LHCN-M2 (cell line): ENCODE results near the gene USHBP1. TPM values are rescaled to one million over a fixed set of nuclear protein-coding genes. Genes with fewer than 3 reads are reported as not detected.

Source experiments
- DNase-seq: peaks from one replicate; pipeline ENCODE4 v3.0.0-alpha.2; 2012; ENCODE audit warnings: low read depth
- total RNA-seq: library from RNA; depleted of rRNA; stranded (reverse); fragments of >200 nt; gene quantifications from 2 replicates; pipeline ENCODE4 v1.2.3, GENCODE V29; 2014

USHBP1 gene
- total RNA-seq, 1 experiment from 2014 or later, result not detected

- DNase-seq, result no peak
These were observed 1.5 kb upstream of the USHBP1 start for GRCh38 chr19:17266026-17266425.

- DNase-seq, result no peak
These were observed 569 bp downstream of the USHBP1 start for GRCh38 chr19:17263712-17264640.

GRCh38 chr19:17262557-17262956, 2.0 kb downstream of the USHBP1 start:
- no peak for DNase-seq

GRCh38 chr19:17260842-17261325, 3.7 kb downstream of the USHBP1 start:
- peak; percentile 61 for DNase-seq

GRCh38 chr19:17259934-17260333, 4.6 kb downstream of the USHBP1 start:
- no peak for DNase-seq

GRCh38 chr19:17259118-17259780, 5.3 kb downstream of the USHBP1 start:
- no peak for DNase-seq

GRCh38 chr19:17256130-17256529, 8.4 kb downstream of the USHBP1 start:
- no peak for DNase-seq

- no peak for DNase-seq
These were observed 9.4 kb downstream of the USHBP1 start for GRCh38 chr19:17255150-17255621.

GRCh38 chr19:17254636-17255035, 9.9 kb downstream of the USHBP1 start:
- DNase-seq, result no peak

- DNase-seq, result no peak
These were observed 14.5 kb downstream of the USHBP1 start for GRCh38 chr19:17249887-17250548.

- DNase-seq, result no peak
These were observed 16.4 kb downstream of the USHBP1 start for GRCh38 chr19:17248011-17248776.

GRCh38 chr19:17246681-17247425, 17.7 kb downstream of the USHBP1 start:
- DNase-seq, result no peak

- DNase-seq, result no peak
These were observed 19.0 kb downstream of the USHBP1 start, which contains the start of gene NR2F6 for GRCh38 chr19:17245535-17245984. Gene NR2F6 (minus strand): TSS chr19:17245919. CDS start chr19:17245220, 699 bp downstream.

- DNase-seq, result no peak
These were observed 19.7 kb downstream of the USHBP1 start for GRCh38 chr19:17244618-17245534.

- DNase-seq, result peak; percentile 56
These were observed 20.5 kb downstream of the USHBP1 start for GRCh38 chr19:17243830-17244617.

- no peak for DNase-seq
These were observed 21.2 kb downstream of the USHBP1 start for GRCh38 chr19:17243211-17243829.

GRCh38 chr19:17242431-17243208, 21.9 kb downstream of the USHBP1 start:
- DNase-seq, result no peak
